HepG2 (cell line): ENCODE data around the gene NPPA. TPM values are rescaled to one million over a fixed set of nuclear protein-coding genes. Genes with fewer than 3 reads are reported as not detected.
A peak's percentile ranks its signal among the peaks of the same experiment; 100 is the strongest.

Experiments
- AGO1 ChIP-seq: fragments of 200-400 bp; formaldehyde crosslinking; IDR thresholded peaks from 2 replicates; pipeline ENCODE4 v1.6.1; 2017; ENCODE audit warnings: mild to moderate bottlenecking, low read depth, low read length, moderate library complexity; ENCODE audit not compliant: poor library complexity, severe bottlenecking
- ARNTL ChIP-seq: sonication (generic); formaldehyde crosslinking; IDR thresholded peaks from 2 replicates; pipeline ENCODE4 v1.4.0; 2020; ENCODE audit warnings: mild to moderate bottlenecking, missing genetic modification reagents
- CBX5 ChIP-seq: sonication (generic); formaldehyde crosslinking; IDR thresholded peaks from 2 replicates; pipeline ENCODE4 v1.4.0; 2020; ENCODE audit warnings: missing genetic modification reagents, borderline replicate concordance
- CREB1 ChIP-seq, 2 experiments: fragments of 450-650 bp in 1 of 2; IDR thresholded peaks; 2 replicates each; pipeline ENCODE4 v1.6.1; 2016 to 2017; ENCODE audit warnings: control low read depth in 1 of 2, mild to moderate bottlenecking in 1 of 2, missing compliant biosample characterization in 1 of 2, missing genetic modification characterization in 1 of 2
- CTCF ChIP-seq: sonication (generic); formaldehyde crosslinking; IDR thresholded peaks from 2 replicates; pipeline ENCODE4 v1.5.0; 2020; ENCODE audit warnings: mild to moderate bottlenecking, missing genetic modification reagents, moderate library complexity
- EED ChIP-seq: sonication (generic); formaldehyde crosslinking; IDR thresholded peaks from 2 replicates; pipeline ENCODE4 v1.5.0; 2020; ENCODE audit warnings: mild to moderate bottlenecking, missing genetic modification reagents
- GFI1 ChIP-seq: sonication (generic); formaldehyde crosslinking; IDR thresholded peaks from 2 replicates; pipeline ENCODE4 v1.5.0; 2020; ENCODE audit warnings: missing genetic modification reagents, mild to moderate bottlenecking, borderline replicate concordance
- HNRNPLL ChIP-seq: fragments of 200-400 bp; formaldehyde crosslinking; IDR thresholded peaks from 2 replicates; pipeline ENCODE4 v1.6.1; 2017; ENCODE audit warnings: mild to moderate bottlenecking, low read depth, low read length; ENCODE audit not compliant: poor library complexity, severe bottlenecking
- HOXA3 ChIP-seq: sonication (generic); formaldehyde crosslinking; IDR thresholded peaks from 2 replicates; pipeline ENCODE4 v1.5.0; 2020; ENCODE audit warnings: missing genetic modification reagents
- POLR2A ChIP-seq, 2 experiments: IDR thresholded peaks; 2 replicates each; pipeline ENCODE4 v1.6.1; 2011; ENCODE audit warnings: low read depth in 2 of 2, low read length in 2 of 2, mild to moderate bottlenecking in 1 of 2, moderate library complexity in 1 of 2; ENCODE audit not compliant: insufficient read depth in 1 of 2
- USF2 ChIP-seq, 2 experiments: sonication (generic) in 1 of 2; formaldehyde crosslinking in 1 of 2; IDR thresholded peaks; 2 replicates each; pipeline versions ENCODE4 v1.5.1 to v1.6.1; 2011 to 2020; ENCODE audit warnings: borderline replicate concordance in 1 of 2, low read depth in 1 of 2, low read length in 1 of 2, mild to moderate bottlenecking in 1 of 2, missing genetic modification reagents in 1 of 2, moderate library complexity in 1 of 2
- ZBTB14 ChIP-seq: sonication (generic); formaldehyde crosslinking; IDR thresholded peaks from 2 replicates; pipeline ENCODE4 v1.4.0; 2020; ENCODE audit warnings: missing genetic modification reagents
- ZBTB3 ChIP-seq: sonication (generic); formaldehyde crosslinking; IDR thresholded peaks from 2 replicates; pipeline ENCODE4 v1.4.0; 2020; ENCODE audit warnings: low read depth, mild to moderate bottlenecking, moderate library complexity, missing genetic modification reagents, borderline replicate concordance
- ZKSCAN5 ChIP-seq: sonication (generic); formaldehyde crosslinking; IDR thresholded peaks from 2 replicates; pipeline ENCODE4 v1.5.1; 2020; ENCODE audit warnings: mild to moderate bottlenecking, missing genetic modification reagents
- ZNF225 ChIP-seq: sonication (generic); formaldehyde crosslinking; IDR thresholded peaks from 2 replicates; pipeline ENCODE4 v1.4.0; 2020; ENCODE audit warnings: mild to moderate bottlenecking, missing genetic modification reagents
- ZNF781 ChIP-seq: sonication (generic); formaldehyde crosslinking; IDR thresholded peaks from 2 replicates; pipeline ENCODE4 v1.5.1; 2020; ENCODE audit warnings: borderline replicate concordance, mild to moderate bottlenecking, missing genetic modification reagents; ENCODE audit errors: not compliant biosample characterization
- ZSCAN25 ChIP-seq: sonication (generic); formaldehyde crosslinking; IDR thresholded peaks from 2 replicates; pipeline ENCODE4 v1.8.0; 2022; ENCODE audit warnings: mild to moderate bottlenecking, missing genetic modification reagents
- polyA plus RNA-seq, 8 experiments: library from polyadenylated mRNA; depleted of rRNA in 3 of 8; stranded (reverse) in 7 of 8; unstranded in 1 of 8; fragments of >200 nt; fragmentation: Illumina TruSeq in 4 of 8; extraction: Trizol in 4 of 8; gene quantifications; 2 replicates each; pipeline versions ENCODE4 v1.2.1 to v1.2.3, GENCODE V29; 2011 to 2016; ENCODE audit warnings: low read depth in 4 of 8, missing spikeins in 1 of 8, mixed read lengths in 1 of 8; ENCODE audit not compliant: insufficient read depth in 1 of 8
- total RNA-seq, 5 experiments: library from RNA; depleted of rRNA; stranded (reverse); fragments of >200 nt; fragmentation: Illumina TruSeq; extraction: Trizol; gene quantifications; 2 replicates each; pipeline ENCODE4 v1.2.3, GENCODE V29; 2016; ENCODE audit warnings: low read depth in 1 of 5
- TF ChIP-seq, protein P1 (sequence below): fragments of 450-650 bp; IDR thresholded peaks from 2 replicates; pipeline ENCODE4 v1.6.1; 2017; ENCODE audit warnings: mild to moderate bottlenecking
- TF ChIP-seq, protein P2 (sequence below): IDR thresholded peaks from 2 replicates; pipeline ENCODE4 v1.6.1; 2012; ENCODE audit warnings: inconsistent platforms

The NPPA gene
- total and polyA plus RNA-seq, 2 of the 13 experiments (the other 11 are each of a cell fraction or from before 2014, with no cell fraction given) = not detected

GRCh38 chr1:11805422-11806306, 41.9 kb downstream of the NPPA start, which contains the start of the genes CLCN6 and MTHFR (continued):
- TF ChIP-seq, protein P1, sequence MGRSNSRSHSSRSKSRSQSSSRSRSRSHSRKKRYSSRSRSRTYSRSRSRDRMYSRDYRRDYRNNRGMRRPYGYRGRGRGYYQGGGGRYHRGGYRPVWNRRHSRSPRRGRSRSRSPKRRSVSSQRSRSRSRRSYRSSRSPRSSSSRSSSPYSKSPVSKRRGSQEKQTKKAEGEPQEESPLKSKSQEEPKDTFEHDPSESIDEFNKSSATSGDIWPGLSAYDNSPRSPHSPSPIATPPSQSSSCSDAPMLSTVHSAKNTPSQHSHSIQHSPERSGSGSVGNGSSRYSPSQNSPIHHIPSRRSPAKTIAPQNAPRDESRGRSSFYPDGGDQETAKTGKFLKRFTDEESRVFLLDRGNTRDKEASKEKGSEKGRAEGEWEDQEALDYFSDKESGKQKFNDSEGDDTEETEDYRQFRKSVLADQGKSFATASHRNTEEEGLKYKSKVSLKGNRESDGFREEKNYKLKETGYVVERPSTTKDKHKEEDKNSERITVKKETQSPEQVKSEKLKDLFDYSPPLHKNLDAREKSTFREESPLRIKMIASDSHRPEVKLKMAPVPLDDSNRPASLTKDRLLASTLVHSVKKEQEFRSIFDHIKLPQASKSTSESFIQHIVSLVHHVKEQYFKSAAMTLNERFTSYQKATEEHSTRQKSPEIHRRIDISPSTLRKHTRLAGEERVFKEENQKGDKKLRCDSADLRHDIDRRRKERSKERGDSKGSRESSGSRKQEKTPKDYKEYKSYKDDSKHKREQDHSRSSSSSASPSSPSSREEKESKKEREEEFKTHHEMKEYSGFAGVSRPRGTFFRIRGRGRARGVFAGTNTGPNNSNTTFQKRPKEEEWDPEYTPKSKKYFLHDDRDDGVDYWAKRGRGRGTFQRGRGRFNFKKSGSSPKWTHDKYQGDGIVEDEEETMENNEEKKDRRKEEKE = no peak
- peak; percentile 68; the same call in 1 of the 2 replicates for TF ChIP-seq CBX5 (CRISPR knock-in tag)
- TF ChIP-seq ARNTL = peak; percentile 98
- peak; percentile 98 for TF ChIP-seq HNRNPLL
- peak; percentile 16 for TF ChIP-seq AGO1
- TF ChIP-seq ZSCAN25 (CRISPR knock-in tag) = peak; percentile 77; the same call in 1 of the 2 replicates
- no peak for TF ChIP-seq ZKSCAN5 (CRISPR knock-in tag)
- TF ChIP-seq EED = peak; percentile 3; the same call in 1 of the 2 replicates
- TF ChIP-seq ZNF781 (CRISPR knock-in tag) = no peak
- TF ChIP-seq, protein P2, sequence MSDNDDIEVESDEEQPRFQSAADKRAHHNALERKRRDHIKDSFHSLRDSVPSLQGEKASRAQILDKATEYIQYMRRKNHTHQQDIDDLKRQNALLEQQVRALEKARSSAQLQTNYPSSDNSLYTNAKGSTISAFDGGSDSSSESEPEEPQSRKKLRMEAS = peak; percentile 90
- peak; percentile 39; the same call in 1 of the 2 replicates for TF ChIP-seq ZBTB3 (CRISPR knock-in tag)
- peak; percentile 96 for TF ChIP-seq CREB1 (IDR thresholded peaks at IDR 0.05)
- TF ChIP-seq CREB1 (CRISPR knock-in tag; IDR thresholded peaks at IDR 0.05) = peak; percentile 95
- TF ChIP-seq POLR2A (IDR thresholded peaks at IDR 0.05; ENCODE audit: insufficient read depth in 1 of 2, low read depth in 2 of 2, low read length in 2 of 2) = peak; percentile 70 to 82
- 0 out of 2 replicates have a peak, but pooled peaks have one; percentile 30 for TF ChIP-seq GFI1 (CRISPR knock-in tag)
- no peak for TF ChIP-seq ZBTB14 (CRISPR knock-in tag)
- peak; percentile 100 for TF ChIP-seq USF2 (IDR thresholded peaks at IDR 0.05; ENCODE audit: low read depth, low read length)
- peak; percentile 100 for TF ChIP-seq USF2 (CRISPR knock-in tag; IDR thresholded peaks at IDR 0.05; ENCODE audit: borderline replicate concordance)
- peak; percentile 90 for TF ChIP-seq HOXA3 (CRISPR knock-in tag)
- TF ChIP-seq CTCF (CRISPR knock-in tag) = peak; percentile 18; the same call in 1 of the 2 replicates
- peak; percentile 80; the same call in 1 of the 2 replicates for TF ChIP-seq ZNF225 (CRISPR knock-in tag)
